HUES6 (cell line): ENCODE results near the gene SNTA1.

ENCODE experiments used
- H3K27ac ChIP-seq: 2 replicates; pipeline ENCODE4 v1.7.0; 2013; ENCODE audit warnings: low read depth, mild to moderate bottlenecking, low read length, inconsistent platforms
- H3K27me3 ChIP-seq: 2 replicates; pipeline ENCODE4 v1.6.1; 2013; ENCODE audit warnings: low read length; ENCODE audit not compliant: control insufficient read depth, insufficient read depth
- H3K36me3 ChIP-seq: 2 replicates; pipeline ENCODE4 v1.6.1; 2013; ENCODE audit warnings: low read length; ENCODE audit not compliant: control insufficient read depth, insufficient read depth
- H3K4me1 ChIP-seq: 2 replicates; pipeline ENCODE4 v1.6.1; 2013; ENCODE audit warnings: low read length; ENCODE audit not compliant: control insufficient read depth, insufficient read depth
- H3K4me3 ChIP-seq: 2 replicates; pipeline ENCODE4 v1.5.1; 2013; ENCODE audit warnings: low read depth, low read length
- H3K9ac ChIP-seq: one replicate; pipeline ENCODE4 v1.6.1; 2013; ENCODE audit warnings: mild to moderate bottlenecking, low read length
- H3K9me3 ChIP-seq: 2 replicates; pipeline ENCODE4 v1.6.1; 2013; ENCODE audit warnings: low read depth, low read length; ENCODE audit not compliant: control insufficient read depth, insufficient read depth

The SNTA1 gene

GRCh38 chr20:33386673-33387072 lies 56.9 kb downstream of the SNTA1 start:
- Histone ChIP-seq H3K9me3 (no peaks in the 10 kb centered on the region), H3K9ac (no peak overlapping the region), H3K27ac (no peak overlapping the region), H3K4me3 (no peak overlapping the region), H3K27me3 (no peaks in the 10 kb centered on the region), H3K4me1 (no peaks in the 10 kb centered on the region), H3K36me3 (peaks cover 66% of the 10 kb centered on the region)

GRCh38 chr20:33377366-33377765 lies 66.2 kb downstream of the SNTA1 start:
- Histone ChIP-seq H3K4me1 (no peaks in the 10 kb centered on the region), H3K9me3 (no peaks in the 10 kb centered on the region; the same call in 1 of the 2 replicates), H3K27me3 (no peaks in the 10 kb centered on the region), H3K9ac (no peak overlapping the region), H3K36me3 (peaks cover 77% of the 10 kb centered on the region), H3K27ac (no peak overlapping the region), H3K4me3 (no peak overlapping the region)

GRCh38 chr20:33373735-33374605 lies 69.6 kb downstream of the SNTA1 start:
- Histone ChIP-seq H3K27me3 (no peaks in the 10 kb centered on the region), H3K9me3 (no peaks in the 10 kb centered on the region; the same call in 1 of the 2 replicates), H3K36me3 (peaks cover 74% of the 10 kb centered on the region), H3K27ac (no peak overlapping the region), H3K4me3 (no peak overlapping the region), H3K4me1 (no peaks in the 10 kb centered on the region), H3K9ac (no peak overlapping the region)

- Histone ChIP-seq H3K4me1 (no peaks in the 10 kb centered on the region), H3K9me3 (no peaks in the 10 kb centered on the region; the same call in 1 of the 2 replicates), H3K27ac (no peak overlapping the region), H3K36me3 (peaks cover 68% of the 10 kb centered on the region), H3K4me3 (no peak overlapping the region), H3K9ac (no peak overlapping the region), H3K27me3 (no peaks in the 10 kb centered on the region)
These were observed 70.5 kb downstream of the SNTA1 start for GRCh38 chr20:33372993-33373441.

GRCh38 chr20:33370291-33370690 lies 73.3 kb downstream of the SNTA1 start:
- no peaks in the 10 kb centered on the region for H3K9me3 ChIP-seq
- no peaks in the 10 kb centered on the region for H3K27me3 ChIP-seq
- no peak overlapping the region for H3K27ac ChIP-seq
- H3K4me1 ChIP-seq, result no peaks in the 10 kb centered on the region
- H3K9ac ChIP-seq, result no peak overlapping the region
- peaks cover 76% of the 10 kb centered on the region for H3K36me3 ChIP-seq
- H3K4me3 ChIP-seq, result no peak overlapping the region

GRCh38 chr20:33362898-33363297 lies 80.7 kb downstream of the SNTA1 start:
- H3K27ac ChIP-seq, result no peak overlapping the region
- H3K9ac ChIP-seq, result no peak overlapping the region
- H3K4me1 ChIP-seq, result no peaks in the 10 kb centered on the region
- no peak overlapping the region for H3K4me3 ChIP-seq
- peaks cover 72% of the 10 kb centered on the region for H3K36me3 ChIP-seq
- no peaks in the 10 kb centered on the region for H3K9me3 ChIP-seq
- H3K27me3 ChIP-seq, result no peaks in the 10 kb centered on the region

GRCh38 chr20:33359399-33360261 lies 83.9 kb downstream of the SNTA1 start:
- Histone ChIP-seq H3K36me3 (peaks cover 46% of the 10 kb centered on the region), H3K27ac (no peak overlapping the region), H3K9ac (no peak overlapping the region), H3K4me1 (no peaks in the 10 kb centered on the region), H3K9me3 (no peaks in the 10 kb centered on the region), H3K4me3 (no peak overlapping the region), H3K27me3 (no peaks in the 10 kb centered on the region)
